Measurements from ENCODE around the gene MST1R. TPM values are rescaled to one million over a fixed set of nuclear protein-coding genes. Genes with fewer than 3 reads are reported as not detected.

Gene MST1R
- total and polyA plus RNA-seq, 2 experiments from 2014 or later, result 3.7 to 3.9 TPM

DNA sequence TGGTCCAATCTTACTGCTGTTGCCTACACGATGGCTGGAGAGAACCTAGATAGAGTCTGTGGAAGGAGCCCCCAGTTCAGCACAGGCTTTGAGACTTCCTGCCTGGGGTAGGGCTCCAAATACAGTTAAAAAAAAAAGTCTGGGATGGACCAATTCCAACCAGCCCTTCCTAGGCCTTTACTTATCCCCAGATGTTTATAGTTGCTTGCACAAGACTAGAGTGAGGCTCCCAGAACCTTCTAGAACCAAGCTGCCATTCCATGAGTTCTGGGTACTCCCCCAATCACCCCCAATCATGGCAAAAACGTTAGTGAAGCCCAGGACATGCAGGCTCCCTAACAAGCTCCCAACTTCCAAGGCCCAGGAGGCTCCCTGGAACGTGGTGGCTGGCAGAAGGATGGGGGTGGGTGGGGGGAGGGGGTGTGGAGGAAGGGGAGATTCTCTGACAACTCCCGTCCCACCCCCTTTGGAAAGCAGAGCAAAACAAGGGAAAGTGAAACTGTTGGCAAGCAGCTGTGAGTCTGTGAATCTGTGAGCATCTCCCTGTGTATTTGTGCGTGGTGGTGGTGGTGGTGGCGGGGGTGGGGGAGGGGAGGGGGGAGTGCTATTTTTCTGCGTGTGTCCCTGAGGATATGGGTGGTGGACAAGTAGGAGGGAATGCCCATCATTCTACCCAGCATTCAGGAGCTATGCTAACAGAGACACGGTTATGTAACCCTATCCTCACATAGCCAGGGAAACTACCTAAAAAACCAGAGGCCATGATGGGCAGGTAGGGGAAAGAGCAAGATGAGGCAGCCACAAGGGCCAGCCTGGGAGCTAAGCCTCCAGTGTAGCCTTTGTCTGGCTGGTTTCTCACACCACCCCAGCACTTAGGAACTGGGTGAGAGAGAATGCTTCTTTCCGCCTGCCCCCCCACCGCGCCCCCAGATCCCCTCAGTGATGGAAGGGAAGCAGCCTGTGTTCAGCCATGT lies 2.0 kb downstream of the MST1R start:
- no peaks in the 10 kb centered on the region for H3K36me3 ChIP-seq (ENCODE audit: insufficient read depth)
- H3F3A ChIP-seq (replicated peaks; ENCODE audit: low read depth), result peaks cover 10% of the 10 kb centered on the region
- no peak overlapping the region for H2AFZ ChIP-seq
- TF ChIP-seq ZNF331 (CRISPR knock-in tag; IDR thresholded peaks at IDR 0.05; ENCODE audit: low read depth), result no peak
- TF ChIP-seq EZH2phosphoT487 (IDR thresholded peaks at IDR 0.05; ENCODE audit: unreplicated experiment), result no peak
- no peak for TF ChIP-seq POLR2AphosphoS5 (IDR thresholded peaks at IDR 0.05; ENCODE audit: low read depth)
- TF ChIP-seq JUNB (IDR thresholded peaks at IDR 0.05; ENCODE audit: unreplicated experiment), result no peak
- no peak for TF ChIP-seq CTCF (conservative IDR thresholded peaks at IDR 0.05; ENCODE audit: low read depth in 2 of 2)
- TF ChIP-seq, protein P1, sequence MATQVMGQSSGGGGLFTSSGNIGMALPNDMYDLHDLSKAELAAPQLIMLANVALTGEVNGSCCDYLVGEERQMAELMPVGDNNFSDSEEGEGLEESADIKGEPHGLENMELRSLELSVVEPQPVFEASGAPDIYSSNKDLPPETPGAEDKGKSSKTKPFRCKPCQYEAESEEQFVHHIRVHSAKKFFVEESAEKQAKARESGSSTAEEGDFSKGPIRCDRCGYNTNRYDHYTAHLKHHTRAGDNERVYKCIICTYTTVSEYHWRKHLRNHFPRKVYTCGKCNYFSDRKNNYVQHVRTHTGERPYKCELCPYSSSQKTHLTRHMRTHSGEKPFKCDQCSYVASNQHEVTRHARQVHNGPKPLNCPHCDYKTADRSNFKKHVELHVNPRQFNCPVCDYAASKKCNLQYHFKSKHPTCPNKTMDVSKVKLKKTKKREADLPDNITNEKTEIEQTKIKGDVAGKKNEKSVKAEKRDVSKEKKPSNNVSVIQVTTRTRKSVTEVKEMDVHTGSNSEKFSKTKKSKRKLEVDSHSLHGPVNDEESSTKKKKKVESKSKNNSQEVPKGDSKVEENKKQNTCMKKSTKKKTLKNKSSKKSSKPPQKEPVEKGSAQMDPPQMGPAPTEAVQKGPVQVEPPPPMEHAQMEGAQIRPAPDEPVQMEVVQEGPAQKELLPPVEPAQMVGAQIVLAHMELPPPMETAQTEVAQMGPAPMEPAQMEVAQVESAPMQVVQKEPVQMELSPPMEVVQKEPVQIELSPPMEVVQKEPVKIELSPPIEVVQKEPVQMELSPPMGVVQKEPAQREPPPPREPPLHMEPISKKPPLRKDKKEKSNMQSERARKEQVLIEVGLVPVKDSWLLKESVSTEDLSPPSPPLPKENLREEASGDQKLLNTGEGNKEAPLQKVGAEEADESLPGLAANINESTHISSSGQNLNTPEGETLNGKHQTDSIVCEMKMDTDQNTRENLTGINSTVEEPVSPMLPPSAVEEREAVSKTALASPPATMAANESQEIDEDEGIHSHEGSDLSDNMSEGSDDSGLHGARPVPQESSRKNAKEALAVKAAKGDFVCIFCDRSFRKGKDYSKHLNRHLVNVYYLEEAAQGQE (IDR thresholded peaks at IDR 0.05; ENCODE audit: unreplicated experiment), result no peak
- no peak for TF ChIP-seq STAT1 (IDR thresholded peaks at IDR 0.05; ENCODE audit: unreplicated experiment)
- no peak for TF ChIP-seq EZH2 (IDR thresholded peaks at IDR 0.05; ENCODE audit: low read depth, unreplicated experiment)
- no peak for TF ChIP-seq ZNF462 (CRISPR knock-in tag; IDR thresholded peaks at IDR 0.05)
- TF ChIP-seq CREB1 (CRISPR knock-in tag; IDR thresholded peaks at IDR 0.05; ENCODE audit: low read depth), result no peak
- no peak for TF ChIP-seq ETS1 (IDR thresholded peaks at IDR 0.05)
- no peak for TF ChIP-seq NANOG (IDR thresholded peaks at IDR 0.05; ENCODE audit: borderline replicate concordance)
- H3K27ac Mint-ChIP-seq, result no peak overlapping the region
- H3K27me3 Mint-ChIP-seq (ENCODE audit: insufficient read depth, low read depth, poor library complexity), result peaks cover 21% of the 10 kb centered on the region
- peaks cover 24% of the 10 kb centered on the region for H3K4me1 ChIP-seq (ENCODE audit: insufficient read depth)
- H3K9me3 Mint-ChIP-seq, result no peaks in the 10 kb centered on the region
- no peaks in the 10 kb centered on the region for H3K79me2 ChIP-seq (replicated peaks; ENCODE audit: insufficient read depth)
- ATAC-seq (no peak), DNase-seq (ENCODE audit: low spot score) (no peak)
- H3K4me1 Mint-ChIP-seq, result peaks cover 18% of the 10 kb centered on the region
- peaks cover 5% of the 10 kb centered on the region; the same call in 1 of the 2 replicates for H3K9me2 ChIP-seq (ENCODE audit: insufficient read depth)
- H3K4me3 ChIP-seq, result no peak overlapping the region
- no peaks in the 10 kb centered on the region for H3K27me3 ChIP-seq (ENCODE audit: insufficient read depth)
- H3K27ac ChIP-seq (ENCODE audit: low read depth), result no peak overlapping the region
- no peaks in the 10 kb centered on the region for H4K20me1 ChIP-seq (replicated peaks; ENCODE audit: insufficient read depth)
- H3K4me2 ChIP-seq, result no peak overlapping the region
- H3K4me3 Mint-ChIP-seq, result no peak overlapping the region
- no peaks in the 10 kb centered on the region for H3K36me3 Mint-ChIP-seq (ENCODE audit: low read depth)
